ENCODE measurements around the gene C13orf46.
"Not testable (repeated sequence)": the region's sequence is repeated elsewhere in the genome, so short reads cannot be mapped to it uniquely, and the experiment has no call there.

C13orf46 gene

DNA sequence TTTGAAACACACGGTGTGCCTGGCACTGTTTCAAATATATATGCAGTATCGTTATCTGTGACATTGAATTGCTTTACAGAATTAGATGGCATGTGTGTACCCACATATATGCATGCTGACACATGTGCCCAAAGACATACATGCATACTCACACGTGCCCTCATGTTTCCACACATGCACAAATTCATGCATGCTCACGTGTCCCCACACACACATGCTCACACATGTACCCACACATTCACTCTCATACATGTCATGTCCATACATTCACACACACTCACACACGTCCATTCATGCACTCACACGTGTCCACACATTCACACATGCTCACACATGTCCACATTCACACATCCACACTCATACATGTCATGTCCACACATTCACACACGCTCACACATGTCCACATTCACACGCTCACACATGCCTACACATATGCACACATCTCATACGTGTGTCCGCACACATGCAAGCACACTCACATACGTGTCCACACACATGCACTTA, 17.9 kb upstream of the C13orf46 start:
- no peak for DNase-seq

DNA sequence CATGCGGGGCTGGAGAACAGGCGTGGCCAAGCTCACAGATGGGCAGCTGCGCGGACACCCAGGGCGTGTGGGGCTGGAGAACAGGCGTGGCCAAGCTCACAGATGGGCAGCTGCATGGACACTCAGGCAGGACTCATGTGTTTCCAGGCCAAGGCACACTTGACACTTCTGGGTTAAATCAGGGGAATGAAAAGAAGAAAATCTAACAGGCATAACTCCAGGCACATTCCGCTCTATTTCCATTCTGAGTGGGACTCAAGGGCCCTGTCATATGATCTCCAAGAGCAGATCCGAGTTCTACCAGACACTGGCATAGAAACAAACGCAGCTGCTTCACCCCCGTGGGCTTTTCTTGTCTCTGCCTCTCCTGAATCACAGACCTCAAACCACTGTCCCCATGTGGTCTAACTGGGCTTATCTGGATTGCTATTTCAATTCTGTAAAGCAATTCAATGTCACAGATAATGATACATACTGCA, 17.4 kb upstream of the C13orf46 start:
- DNase-seq = no peak

DNA sequence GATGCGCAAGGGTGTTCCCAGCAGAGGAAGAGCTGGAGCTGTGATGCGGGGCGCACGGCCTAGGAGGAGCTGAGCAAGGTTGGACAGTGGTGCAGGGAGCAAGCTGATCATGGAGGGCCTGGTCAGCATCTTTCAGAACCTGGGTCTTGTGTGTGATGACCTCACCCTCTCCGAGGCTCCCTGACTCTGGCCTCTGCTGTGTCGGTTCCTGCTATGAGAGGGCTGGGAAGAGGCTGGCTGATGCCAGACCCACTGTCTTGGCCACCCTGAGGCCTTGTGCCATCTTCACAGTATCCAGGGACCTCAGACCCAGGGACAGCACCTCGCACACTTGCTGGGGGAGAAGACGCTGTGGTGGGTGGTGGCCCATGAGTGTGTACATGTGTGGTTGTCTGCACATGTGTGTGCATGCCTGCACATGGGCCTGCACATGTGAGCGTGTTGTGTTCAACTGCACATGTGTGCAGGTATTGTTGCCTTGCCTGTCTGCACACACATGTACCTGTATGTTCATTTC, 16.5 kb upstream of the C13orf46 start:
- no peak for DNase-seq

DNA sequence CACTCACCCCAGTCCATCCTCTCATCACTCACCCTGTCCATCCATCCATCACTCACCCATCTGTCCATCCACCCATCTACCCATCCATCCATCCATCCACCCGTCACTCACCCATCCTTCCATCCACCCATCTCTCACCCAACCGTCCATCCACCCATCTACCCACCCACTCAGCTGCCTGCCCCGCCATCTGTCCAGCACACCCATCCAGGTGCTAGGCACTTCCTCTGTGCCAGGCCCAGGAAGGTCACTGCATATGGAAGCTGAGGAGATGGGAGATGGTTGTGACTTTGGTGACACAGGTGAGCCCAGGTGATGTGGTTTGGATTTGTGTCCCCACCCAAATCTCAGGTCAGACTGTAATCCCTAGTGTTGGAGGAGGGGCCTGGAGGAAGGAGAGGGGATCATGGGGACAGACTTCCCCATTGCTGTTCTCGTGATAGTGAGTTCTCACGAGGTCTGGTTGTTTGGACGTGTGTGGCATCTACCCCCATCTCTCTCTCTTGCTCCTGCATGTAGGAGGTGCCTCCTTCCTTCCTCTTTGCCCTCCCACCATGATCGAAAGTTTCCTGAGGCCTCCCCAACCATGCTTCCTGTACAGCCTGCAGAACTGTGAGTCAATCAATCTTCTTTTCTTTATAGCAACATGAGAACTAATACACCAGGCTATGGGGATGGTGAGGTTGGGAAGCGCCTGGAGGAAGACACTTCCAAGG, 15.9 kb upstream of the C13orf46 start:
- no peak for DNase-seq

DNA sequence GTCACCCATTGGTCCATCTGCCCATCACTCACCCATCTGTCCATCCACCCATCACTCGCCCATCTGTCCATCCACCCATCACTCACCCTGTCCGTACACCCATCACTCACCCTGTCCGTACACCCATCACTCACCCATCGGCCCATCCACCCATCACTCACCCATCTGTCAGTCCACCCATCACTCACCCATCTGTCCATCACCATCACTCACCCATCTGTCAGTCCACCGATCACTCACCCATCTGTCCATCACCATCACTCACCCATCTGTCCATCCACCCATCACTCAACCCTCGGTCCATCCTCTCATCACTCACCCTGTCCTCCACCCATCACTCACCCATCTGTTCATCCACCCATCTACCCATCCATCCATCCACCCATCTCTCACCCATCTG, 15.0 kb upstream of the C13orf46 start:
- not testable (repeated sequence) for DNase-seq

- no peak for DNase-seq
Measured at GRCh38 chr13:113982296-113982661, 8.4 kb upstream of the C13orf46 start.

DNA sequence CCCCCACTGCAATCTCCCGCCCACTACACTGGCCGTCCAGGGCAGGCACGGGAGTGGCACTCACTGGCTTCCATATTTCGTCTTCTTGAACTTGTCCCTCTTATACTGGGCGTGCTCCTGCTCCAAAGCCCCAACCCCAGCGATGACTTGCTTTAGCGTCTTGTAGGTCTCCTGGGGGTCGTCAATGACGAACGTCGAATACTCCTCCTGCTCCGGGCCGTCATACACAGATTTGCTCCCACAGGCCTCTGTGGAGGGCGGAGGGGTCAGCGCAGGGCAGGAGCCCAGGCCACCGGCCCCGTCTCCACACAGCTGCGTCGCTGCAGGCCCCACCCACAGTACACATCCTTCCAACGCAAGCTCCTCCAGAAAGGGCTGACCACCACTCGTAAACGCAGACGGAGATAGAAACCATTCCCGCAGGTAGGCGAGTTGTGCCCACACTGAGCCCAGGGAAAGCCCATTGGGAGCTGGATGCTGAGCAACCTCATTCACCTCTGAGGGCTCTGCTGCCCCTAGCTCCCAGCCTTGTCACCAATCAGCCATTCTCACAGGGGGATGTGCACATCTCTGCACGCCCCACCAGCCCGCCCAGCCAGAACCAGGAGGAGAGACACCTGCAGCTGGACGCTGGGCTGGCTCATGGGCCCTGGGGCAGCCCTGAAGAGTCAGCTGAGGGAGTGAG, 7.9 kb upstream of the C13orf46 start:
- no peak for DNase-seq

- DNase-seq = no peak
Measured at GRCh38 chr13:113981194-113981605, 7.3 kb upstream of the C13orf46 start.

- DNase-seq = no peak
Measured at GRCh38 chr13:113980489-113981064, 6.7 kb upstream of the C13orf46 start.

- DNase-seq = no peak
Measured at GRCh38 chr13:113979791-113980471, 6.1 kb upstream of the C13orf46 start.

GRCh38 chr13:113978741-113979481, 5.0 kb upstream of the C13orf46 start:
- DNase-seq = no peak

- DNase-seq = no peak
Measured at GRCh38 chr13:113977976-113978375, 4.1 kb upstream of the C13orf46 start.

DNA sequence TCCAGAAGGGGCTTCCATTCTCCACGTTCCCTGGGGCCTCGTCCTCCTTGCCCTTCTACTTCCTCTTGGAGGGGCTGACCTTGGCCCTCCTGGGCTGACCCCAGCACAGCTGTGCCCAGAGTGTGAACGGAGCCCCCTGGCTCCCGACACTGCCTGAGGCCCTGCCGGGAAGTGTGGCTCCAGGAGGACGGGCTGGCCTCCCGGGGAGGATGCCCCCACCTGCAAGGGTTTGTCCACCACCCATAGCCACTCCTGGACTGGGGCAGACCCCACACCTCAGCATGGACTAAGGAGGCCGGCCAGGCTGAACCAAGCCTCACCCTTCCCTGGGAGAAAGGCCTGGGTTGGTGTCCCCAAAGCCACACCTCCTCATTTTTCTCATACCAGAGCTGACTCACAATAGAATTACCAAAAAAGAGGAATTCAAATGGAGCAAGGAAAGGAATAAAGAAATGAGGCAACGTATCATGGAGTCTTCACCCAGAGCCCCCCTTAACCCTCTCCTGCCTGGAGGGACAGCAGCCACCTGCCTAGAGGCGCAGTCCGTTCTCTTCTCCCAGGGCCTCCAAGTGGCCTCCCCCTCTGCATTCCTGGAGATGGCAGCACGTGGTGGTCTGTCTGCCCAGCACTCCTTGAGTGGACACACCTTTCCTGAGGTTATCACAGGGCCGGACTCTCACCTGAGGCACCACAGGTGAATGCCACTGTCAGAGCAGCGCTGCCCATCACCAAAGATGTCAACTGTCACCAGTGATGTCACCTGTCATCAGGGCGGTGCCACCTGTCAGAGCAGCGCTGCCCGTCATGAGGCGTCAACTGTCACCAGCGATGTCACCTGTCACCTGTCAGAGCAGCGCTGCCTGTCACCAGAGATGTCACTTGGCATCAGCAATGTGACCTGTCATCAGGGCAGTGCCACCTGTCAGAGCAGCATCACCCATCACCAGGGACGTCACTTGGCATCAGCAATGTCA, 3.1 kb upstream of the C13orf46 start:
- no peak for DNase-seq

- DNase-seq = no peak
Measured at GRCh38 chr13:113975416-113975815, 1.5 kb upstream of the C13orf46 start.

DNA sequence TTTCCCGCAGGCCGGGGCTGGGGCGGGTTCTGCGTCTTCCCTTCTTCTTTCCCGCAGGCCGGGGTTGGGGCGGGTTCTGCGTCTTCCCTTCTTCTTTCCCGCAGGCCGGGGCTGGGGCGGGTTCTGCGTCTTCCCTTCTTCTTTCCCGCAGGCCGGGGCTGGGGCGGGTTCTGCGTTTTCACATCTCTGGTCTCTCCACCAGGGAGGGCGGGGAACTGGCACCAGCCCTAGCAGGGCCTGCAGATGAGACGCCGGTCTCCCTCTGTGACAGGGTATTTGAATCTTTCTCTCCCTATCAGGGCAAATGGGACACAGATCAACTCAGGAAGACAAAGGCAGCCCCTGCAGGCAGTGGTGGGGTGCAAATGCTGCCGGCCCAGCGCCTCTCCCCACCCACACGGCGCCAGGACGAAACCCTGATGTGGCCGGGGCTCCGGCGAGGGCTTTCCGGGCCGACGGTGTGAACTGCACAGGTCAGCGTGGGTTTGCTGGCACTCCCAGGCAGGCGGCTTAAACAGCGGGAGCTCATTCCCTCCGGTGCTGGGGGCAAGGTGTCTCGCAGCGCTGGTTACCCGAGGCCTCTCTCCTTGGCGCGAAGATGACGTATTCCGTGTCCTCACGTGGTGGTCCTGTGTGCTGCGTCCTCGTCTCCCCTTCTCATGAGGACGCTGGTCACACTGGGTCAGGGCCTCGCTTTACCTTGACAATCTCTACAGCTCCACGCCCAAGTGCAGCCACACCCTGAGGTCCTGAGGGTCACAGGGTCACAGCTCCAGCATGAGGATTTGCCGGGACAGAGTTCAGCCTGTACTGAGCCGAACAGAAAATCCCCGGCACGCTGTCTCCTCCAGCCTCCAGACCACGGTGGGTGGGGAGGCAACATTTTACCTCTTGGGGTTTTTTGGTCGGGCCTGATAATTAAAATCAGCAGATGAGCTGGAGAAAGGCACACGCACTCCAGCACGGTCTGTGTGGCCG, 717 bp upstream of the C13orf46 start:
- DNase-seq = no peak

DNA sequence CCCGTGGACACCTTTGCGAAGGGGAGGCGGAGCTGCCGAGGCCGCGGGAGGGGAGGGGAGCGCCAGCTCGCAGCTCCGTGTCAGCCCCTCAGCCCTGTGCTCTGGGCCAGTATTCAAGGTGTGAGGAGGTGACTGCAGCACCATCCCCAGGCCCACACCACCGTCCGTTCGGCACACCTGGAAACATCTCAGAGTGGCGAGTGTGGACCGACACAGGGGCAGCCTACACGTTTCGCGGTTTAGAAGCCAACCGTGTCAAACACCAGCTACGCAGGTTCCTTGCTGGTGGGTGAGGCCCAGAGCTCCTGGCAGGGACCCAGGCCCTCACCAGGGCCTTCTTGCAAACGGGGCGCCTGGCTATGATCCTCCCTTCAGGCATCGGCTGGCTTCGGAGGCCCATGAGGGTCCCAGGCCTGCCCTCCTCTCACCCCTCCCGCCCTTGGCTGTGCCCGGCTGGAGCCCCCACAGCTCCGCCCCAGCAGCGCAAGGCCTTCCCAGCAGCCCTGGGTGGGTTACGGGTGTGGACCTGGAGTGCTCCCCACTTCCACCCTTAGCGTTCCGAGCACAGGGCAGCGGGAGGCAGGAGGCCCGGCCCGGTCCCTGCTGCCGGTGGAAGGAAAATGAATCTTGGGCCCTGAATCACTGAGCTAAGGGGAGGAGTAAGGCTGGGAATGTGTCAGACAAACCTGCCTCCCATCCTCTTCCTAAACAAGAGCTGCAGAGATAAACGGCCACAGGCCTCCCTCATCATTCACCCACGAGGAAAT, 1.2 kb downstream of the C13orf46 start:
- DNase-seq = no peak

- no peak for DNase-seq
Measured at GRCh38 chr13:113971471-113972231, 2.2 kb downstream of the C13orf46 start.

DNA sequence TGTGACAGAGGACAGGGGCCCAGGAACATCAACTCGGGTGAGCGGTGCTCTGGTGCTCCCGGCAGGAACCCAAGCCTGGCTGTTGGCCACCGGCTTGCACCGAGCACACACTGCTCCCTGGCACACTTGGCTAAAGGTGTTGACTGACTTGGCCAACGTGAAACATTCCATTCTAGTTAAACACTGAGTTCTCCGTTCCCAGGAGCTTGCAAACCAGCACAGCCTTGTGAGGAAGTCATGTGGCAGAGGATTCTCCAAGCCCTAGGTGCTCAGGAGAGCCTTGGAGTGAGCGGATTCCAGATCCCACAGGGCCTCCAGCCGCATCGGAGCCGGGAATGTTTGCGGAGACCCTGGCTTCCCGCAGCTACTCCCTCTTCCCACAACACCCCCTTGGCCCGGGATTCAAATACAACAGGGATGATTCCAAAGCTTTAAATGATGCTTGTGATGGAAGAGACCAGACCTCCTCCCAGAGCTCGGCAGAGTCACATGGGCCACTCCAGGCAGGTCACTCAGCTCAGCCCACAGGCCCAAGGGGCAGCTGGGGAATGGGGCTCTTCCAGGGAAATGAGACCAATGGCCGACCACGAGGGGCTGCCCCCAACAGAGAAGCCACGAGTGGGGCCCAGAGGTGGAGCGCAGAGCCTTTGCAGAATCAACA, 2.9 kb downstream of the C13orf46 start:
- DNase-seq = no peak
